DOHH2 (cell line): Measurements from ENCODE around the gene CD70.
"Not testable (repeated sequence)": the region's sequence is repeated elsewhere in the genome, so short reads cannot be mapped to it uniquely, and the experiment has no call there.

Experiments
- H3F3A ChIP-seq: fragments of 200-600 bp; sonication (generic), shearing (Covaris generic); 2 replicates; pipeline ENCODE4 v1.6.0; 2016; ENCODE audit warnings: antibody characterized with exemption, mild to moderate bottlenecking; ENCODE audit not compliant: control insufficient read depth, insufficient read depth
- H3K27ac ChIP-seq: fragments of 200-600 bp; sonication (generic); 2 replicates; pipeline ENCODE4 v1.5.1; 2014; ENCODE audit warnings: low read depth, mild to moderate bottlenecking, low read length, moderate library complexity
- H3K27me3 ChIP-seq: fragments of 200-600 bp; sonication (generic); 2 replicates; pipeline ENCODE4 v1.6.1; 2014; ENCODE audit warnings: mild to moderate bottlenecking, low read length, mixed read lengths; ENCODE audit not compliant: control insufficient read depth
- H3K36me3 ChIP-seq: fragments of 200-600 bp; sonication (generic); 2 replicates; pipeline ENCODE4 v1.6.1; 2014; ENCODE audit warnings: mild to moderate bottlenecking, low read length, moderate library complexity, mixed read lengths; ENCODE audit not compliant: control insufficient read depth
- H3K4me1 ChIP-seq: fragments of 200-600 bp; sonication (generic); 2 replicates; pipeline ENCODE4 v1.6.1; 2014; ENCODE audit warnings: mild to moderate bottlenecking, low read length, mixed read lengths; ENCODE audit not compliant: control insufficient read depth
- H3K4me2 ChIP-seq: fragments of 200-600 bp; sonication (generic); 2 replicates; pipeline ENCODE4 v1.6.0; 2014; ENCODE audit warnings: mild to moderate bottlenecking, low read length, moderate library complexity
- H3K4me3 ChIP-seq: fragments of 200-600 bp; sonication (generic); 2 replicates; pipeline ENCODE4 v1.5.1; 2014; ENCODE audit warnings: mild to moderate bottlenecking, low read length, mixed read lengths
- H3K79me2 ChIP-seq: fragments of 200-600 bp; sonication (generic); 2 replicates; pipeline ENCODE4 v1.6.1; 2014; ENCODE audit warnings: mild to moderate bottlenecking, low read length, mixed read lengths; ENCODE audit not compliant: control insufficient read depth
- H3K9me2 ChIP-seq: fragments of 200-600 bp; sonication (generic); replicated peaks from 2 replicates; pipeline ENCODE4 v1.6.1; 2014; ENCODE audit warnings: mild to moderate bottlenecking, low read length, mixed read lengths; ENCODE audit not compliant: control insufficient read depth
- H3K9me3 ChIP-seq: fragments of 200-600 bp; sonication (generic); 2 replicates; pipeline ENCODE4 v1.6.1; 2014; ENCODE audit warnings: antibody characterized with exemption, low read length, mixed read lengths; ENCODE audit not compliant: control insufficient read depth, insufficient read depth
- H4K20me1 ChIP-seq: fragments of 200-600 bp; sonication (generic); 2 replicates; pipeline ENCODE4 v1.6.0; 2014; ENCODE audit warnings: low read depth, mild to moderate bottlenecking, antibody characterized with exemption, low read length, moderate library complexity; ENCODE audit not compliant: control insufficient read depth, insufficient read depth
- EZH2phosphoT487 ChIP-seq: fragments of 200-600 bp; sonication (generic); IDR thresholded peaks from 2 replicates; pipeline ENCODE4 v1.6.1; 2017; ENCODE audit warnings: borderline replicate concordance, mild to moderate bottlenecking, antibody characterized with exemption, low read length, moderate library complexity, mixed read lengths
- TF ChIP-seq, protein P1 (sequence below): fragments of 200-600 bp; sonication (generic); IDR thresholded peaks from one replicate; pipeline ENCODE4 v1.5.1; 2014; ENCODE audit warnings: antibody characterized with exemption, mild to moderate bottlenecking, low read depth, low read length; ENCODE audit not compliant: poor library complexity, severe bottlenecking

CD70 gene

GRCh38 chr19:6599866-6600454 lies 9.0 kb upstream of the CD70 start:
- Histone ChIP-seq H3K9me3 (no peaks in the 10 kb centered on the region), H3K79me2 (peaks cover 33% of the 10 kb centered on the region), H3K27me3 (no peaks in the 10 kb centered on the region), H3K36me3 (no peaks in the 10 kb centered on the region; the same call in 1 of the 2 replicates), H3K9me2 (no peaks in the 10 kb centered on the region), H3K27ac (no peak overlapping the region), H3K4me1 (peaks cover 57% of the 10 kb centered on the region), H3K4me2 (peak overlapping the region; percentile 89), H3F3A (peaks cover 2% of the 10 kb centered on the region), H4K20me1 (no peaks in the 10 kb centered on the region), H3K4me3 (peak overlapping the region; percentile 90)
- TF ChIP-seq, protein P1, sequence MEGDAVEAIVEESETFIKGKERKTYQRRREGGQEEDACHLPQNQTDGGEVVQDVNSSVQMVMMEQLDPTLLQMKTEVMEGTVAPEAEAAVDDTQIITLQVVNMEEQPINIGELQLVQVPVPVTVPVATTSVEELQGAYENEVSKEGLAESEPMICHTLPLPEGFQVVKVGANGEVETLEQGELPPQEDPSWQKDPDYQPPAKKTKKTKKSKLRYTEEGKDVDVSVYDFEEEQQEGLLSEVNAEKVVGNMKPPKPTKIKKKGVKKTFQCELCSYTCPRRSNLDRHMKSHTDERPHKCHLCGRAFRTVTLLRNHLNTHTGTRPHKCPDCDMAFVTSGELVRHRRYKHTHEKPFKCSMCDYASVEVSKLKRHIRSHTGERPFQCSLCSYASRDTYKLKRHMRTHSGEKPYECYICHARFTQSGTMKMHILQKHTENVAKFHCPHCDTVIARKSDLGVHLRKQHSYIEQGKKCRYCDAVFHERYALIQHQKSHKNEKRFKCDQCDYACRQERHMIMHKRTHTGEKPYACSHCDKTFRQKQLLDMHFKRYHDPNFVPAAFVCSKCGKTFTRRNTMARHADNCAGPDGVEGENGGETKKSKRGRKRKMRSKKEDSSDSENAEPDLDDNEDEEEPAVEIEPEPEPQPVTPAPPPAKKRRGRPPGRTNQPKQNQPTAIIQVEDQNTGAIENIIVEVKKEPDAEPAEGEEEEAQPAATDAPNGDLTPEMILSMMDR, result no peak
- TF ChIP-seq EZH2phosphoT487, result no peak

DNA sequence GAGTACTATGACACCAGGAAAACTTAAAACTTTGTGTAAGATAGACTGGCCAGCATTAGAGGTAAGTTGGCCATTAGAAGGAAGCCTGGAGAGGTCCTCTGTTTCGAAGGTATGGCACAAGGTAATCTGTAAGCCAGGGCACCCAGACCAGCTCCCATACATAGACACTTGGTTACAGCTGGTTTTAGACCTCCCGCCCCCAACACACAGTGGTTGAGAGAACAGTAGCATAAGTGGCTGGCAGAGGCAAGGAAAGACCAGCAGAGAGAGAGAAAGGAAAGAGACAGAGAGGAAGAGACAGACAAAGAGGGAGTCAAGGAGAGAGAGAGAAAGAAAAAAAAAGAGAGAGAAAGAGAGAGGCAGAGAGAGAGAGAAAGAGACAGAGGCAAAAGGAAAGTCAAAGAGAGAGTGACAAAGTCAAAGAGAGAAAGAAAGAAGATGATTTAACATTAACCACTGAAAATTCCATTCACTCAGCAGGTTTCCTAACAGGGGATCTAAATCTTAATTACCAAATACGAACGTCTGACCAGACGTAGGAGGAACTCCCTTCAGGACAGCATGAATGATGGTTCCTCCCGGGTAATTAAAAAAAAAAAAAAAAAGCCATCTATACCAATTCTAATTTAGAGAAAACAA lies 7.4 kb upstream of the CD70 start:
- Histone ChIP-seq H3K4me1 (peaks cover 50% of the 10 kb centered on the region), H3K79me2 (peaks cover 28% of the 10 kb centered on the region)
- not testable (repeated sequence) for H3F3A ChIP-seq, H3K9me3 ChIP-seq, H3K9me2 ChIP-seq, H3K4me3 ChIP-seq, H4K20me1 ChIP-seq, H3K27me3 ChIP-seq, H3K4me2 ChIP-seq, H3K27ac ChIP-seq, H3K36me3 ChIP-seq

GRCh38 chr19:6597471-6598253 lies 6.7 kb upstream of the CD70 start:
- Histone ChIP-seq H3K79me2 (peaks cover 21% of the 10 kb centered on the region), H3K4me1 (peaks cover 43% of the 10 kb centered on the region)
- not testable (repeated sequence) for H3K27me3 ChIP-seq, H3K36me3 ChIP-seq, H3F3A ChIP-seq, H3K4me2 ChIP-seq, H3K4me3 ChIP-seq, H3K9me2 ChIP-seq, H3K27ac ChIP-seq, H3K9me3 ChIP-seq, H4K20me1 ChIP-seq

- H3K4me3 ChIP-seq, result no peak overlapping the region
- H3K9me3 ChIP-seq, result no peaks in the 10 kb centered on the region
- peaks cover 38% of the 10 kb centered on the region for H3K4me1 ChIP-seq
- no peaks in the 10 kb centered on the region for H3K9me2 ChIP-seq
- H3F3A ChIP-seq, result peaks cover 9% of the 10 kb centered on the region; the same call in 1 of the 2 replicates
- H3K36me3 ChIP-seq, result no peaks in the 10 kb centered on the region
- H4K20me1 ChIP-seq, result no peaks in the 10 kb centered on the region
- H3K4me2 ChIP-seq, result no peak overlapping the region
- H3K27me3 ChIP-seq, result no peaks in the 10 kb centered on the region
- TF ChIP-seq, protein P1, result no peak
- TF ChIP-seq EZH2phosphoT487, result no peak
- H3K27ac ChIP-seq, result no peak overlapping the region
- H3K79me2 ChIP-seq, result peaks cover 16% of the 10 kb centered on the region
Measured at GRCh38 chr19:6596621-6597020, 5.7 kb upstream of the CD70 start.
